Measurements from ENCODE around the gene MAP1LC3C. TPM values are rescaled to one million over a fixed set of nuclear protein-coding genes. Genes with fewer than 3 reads are reported as not detected.

MAP1LC3C gene
- total RNA-seq, 2 experiments from 2014 or later = not detected

GRCh38 chr1:242033447-242033846 is 34.5 kb upstream of the MAP1LC3C start:
- Histone ChIP-seq H3K36me3 (ENCODE audit: insufficient read depth, low read length) (no peaks in the 10 kb centered on the region), H3K9me3 (ENCODE audit: low read length) (no peaks in the 10 kb centered on the region), H3K9me2 (ENCODE audit: insufficient read depth, low read length) (no peaks in the 10 kb centered on the region), H3K4me2 (ENCODE audit: low read length) (no peak overlapping the region), H3K4me3 (ENCODE audit: low read depth, low read length, poor library complexity, severe bottlenecking) (no peak overlapping the region), H3K27ac (ENCODE audit: low read depth, low read length, poor library complexity, severe bottlenecking) (no peak overlapping the region), H4K20me1 (ENCODE audit: insufficient read depth, low read length) (no peaks in the 10 kb centered on the region), H2AFZ (ENCODE audit: low read length) (no peak overlapping the region), H3K79me2 (ENCODE audit: insufficient read depth, low read depth, low read length) (no peaks in the 10 kb centered on the region), H3K4me1 (ENCODE audit: insufficient read depth, low read length, poor library complexity, severe bottlenecking) (no peaks in the 10 kb centered on the region)
- ChIA-PET POLR2A (interaction anchor here (0.8 kb wide), 1 partner anchor 9 kb away, joined by 3 read pairs; no protein-coding TSS in a partner anchor), CTCF (ENCODE audit: unreplicated experiment) (no interaction called here)
- intact Hi-C loops (cut with micrococcal nuclease; ENCODE audit: unreplicated experiment) = no loop called here
- no peak for TF ChIP-seq CTCF (conservative IDR thresholded peaks at IDR 0.05; ENCODE audit: low read length)
- TF ChIP-seq EZH2phosphoT487 (IDR thresholded peaks at IDR 0.05; ENCODE audit: borderline replicate concordance, low read depth, low read length) = no peak
- BruUV-seq (replicated peaks) = no TSS peak
- no peak for DNase-seq (ENCODE audit: low spot score)

DNA sequence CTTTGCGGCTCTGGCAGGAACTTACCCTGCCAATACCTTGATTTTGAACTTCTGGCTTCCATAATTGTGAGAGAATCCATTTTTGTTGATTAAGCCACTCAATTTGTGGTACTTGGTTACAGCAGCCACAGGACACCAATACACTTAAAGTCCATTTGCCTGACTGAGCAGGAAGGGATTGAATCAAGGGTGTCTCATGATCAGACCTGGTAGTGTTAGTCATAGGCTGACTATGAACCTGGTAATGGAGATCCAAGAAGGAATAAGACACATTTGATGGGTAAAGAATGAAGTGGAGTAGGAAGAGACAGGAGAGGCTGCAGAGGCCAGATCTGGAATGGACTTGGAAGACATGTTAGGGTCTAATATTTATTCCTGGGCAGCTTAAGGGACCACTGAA is 31.2 kb upstream of the MAP1LC3C start:
- no peak overlapping the region for H3K27ac ChIP-seq (ENCODE audit: low read depth, low read length, poor library complexity, severe bottlenecking)
- no peaks in the 10 kb centered on the region for H3K9me3 ChIP-seq (ENCODE audit: low read length)
- no peaks in the 10 kb centered on the region for H3K79me2 ChIP-seq (ENCODE audit: insufficient read depth, low read depth, low read length)
- no peak for DNase-seq (ENCODE audit: low spot score)
- H3K36me3 ChIP-seq (ENCODE audit: insufficient read depth, low read length) = no peaks in the 10 kb centered on the region
- ChIA-PET POLR2A (no interaction called here), CTCF (ENCODE audit: unreplicated experiment) (no interaction called here)
- no TSS peak for BruUV-seq (replicated peaks)
- no peak for TF ChIP-seq EZH2phosphoT487 (IDR thresholded peaks at IDR 0.05; ENCODE audit: borderline replicate concordance, low read depth, low read length)
- intact Hi-C loops (cut with micrococcal nuclease; ENCODE audit: unreplicated experiment) = no loop called here
- H2AFZ ChIP-seq (ENCODE audit: low read length) = no peak overlapping the region
- no peaks in the 10 kb centered on the region for H4K20me1 ChIP-seq (ENCODE audit: insufficient read depth, low read length)
- H3K4me2 ChIP-seq (ENCODE audit: low read length) = no peak overlapping the region
- H3K4me1 ChIP-seq (ENCODE audit: insufficient read depth, low read length, poor library complexity, severe bottlenecking) = no peaks in the 10 kb centered on the region
- H3K4me3 ChIP-seq (ENCODE audit: low read depth, low read length, poor library complexity, severe bottlenecking) = no peak overlapping the region
- H3K9me2 ChIP-seq (ENCODE audit: insufficient read depth, low read length) = no peaks in the 10 kb centered on the region

- Histone ChIP-seq H3K9me3 (ENCODE audit: low read length) (no peaks in the 10 kb centered on the region), H3K4me1 (ENCODE audit: insufficient read depth, low read length, poor library complexity, severe bottlenecking) (no peaks in the 10 kb centered on the region), H2AFZ (ENCODE audit: low read length) (no peak overlapping the region), H3K27ac (ENCODE audit: low read depth, low read length, poor library complexity, severe bottlenecking) (no peak overlapping the region), H4K20me1 (ENCODE audit: insufficient read depth, low read length) (no peaks in the 10 kb centered on the region), H3K4me3 (ENCODE audit: low read depth, low read length, poor library complexity, severe bottlenecking) (no peak overlapping the region), H3K9me2 (ENCODE audit: insufficient read depth, low read length) (no peaks in the 10 kb centered on the region), H3K4me2 (ENCODE audit: low read length) (no peak overlapping the region), H3K79me2 (ENCODE audit: insufficient read depth, low read depth, low read length) (no peaks in the 10 kb centered on the region), H3K36me3 (ENCODE audit: insufficient read depth, low read length) (no peaks in the 10 kb centered on the region)
- intact Hi-C loops (cut with micrococcal nuclease; ENCODE audit: unreplicated experiment) = no loop called here
- no peak for DNase-seq (ENCODE audit: low spot score)
- POLR2A ChIA-PET = no interaction called here
- BruUV-seq (replicated peaks) = no TSS peak
- TF ChIP-seq EZH2phosphoT487 (IDR thresholded peaks at IDR 0.05; ENCODE audit: borderline replicate concordance, low read depth, low read length) (no peak), CTCF (conservative IDR thresholded peaks at IDR 0.05; ENCODE audit: low read length) (no peak)
- CTCF ChIA-PET (ENCODE audit: unreplicated experiment) = no interaction called here
Measured at GRCh38 chr1:242025681-242026080, 26.8 kb upstream of the MAP1LC3C start.

Data from OCI-LY7 (cell line).